Glutamatergic neuron (in vitro differentiated cells): Measurements from ENCODE around the gene INO80C. TPM values are rescaled to one million over a fixed set of nuclear protein-coding genes. Genes with fewer than 3 reads are reported as not detected.

ENCODE experiments used
- DNase-seq: peaks from one replicate; pipeline ENCODE4 v3.0.0; 2022
- H3K27ac Mint-ChIP-seq: one replicate; pipeline ENCODE4 v1.8.0; 2020; ENCODE audit warnings: mild to moderate bottlenecking, mixed read lengths, inconsistent platforms; ENCODE audit not compliant: unreplicated experiment
- H3K27me3 Mint-ChIP-seq: one replicate; pipeline ENCODE4 v1.8.0; 2020; ENCODE audit warnings: mild to moderate bottlenecking, moderate library complexity, mixed read lengths, inconsistent platforms; ENCODE audit not compliant: unreplicated experiment
- H3K36me3 Mint-ChIP-seq: one replicate; pipeline ENCODE4 v1.8.0; 2020; ENCODE audit warnings: mild to moderate bottlenecking, mixed read lengths, inconsistent platforms; ENCODE audit not compliant: unreplicated experiment
- H3K4me1 Mint-ChIP-seq: one replicate; pipeline ENCODE4 v1.8.0; 2020; ENCODE audit warnings: mild to moderate bottlenecking, low read depth, mixed read lengths, inconsistent platforms; ENCODE audit not compliant: unreplicated experiment
- H3K4me3 Mint-ChIP-seq: one replicate; pipeline ENCODE4 v1.8.0; 2020; ENCODE audit warnings: mild to moderate bottlenecking, mixed read lengths, inconsistent platforms; ENCODE audit not compliant: unreplicated experiment
- H3K9me3 Mint-ChIP-seq: one replicate; pipeline ENCODE4 v1.8.0; 2020; ENCODE audit warnings: mild to moderate bottlenecking, moderate library complexity, mixed read lengths, inconsistent platforms; ENCODE audit not compliant: unreplicated experiment
- CTCF ChIP-seq: fragments of 200-600 bp; sonication (generic); IDR thresholded peaks from one replicate; pipeline ENCODE4 v1.5.0; 2021; ENCODE audit not compliant: partially characterized antibody, unreplicated experiment
- total RNA-seq: library from RNA; stranded (reverse); fragmentation: NEBNext Ultra II Directional; extraction: Animal tissue kit (Norgen Biotek cat#: 25700); gene quantifications from one replicate; pipeline ENCODE4 v1.2.1, GENCODE V29; 2021; ENCODE audit not compliant: unreplicated experiment

The INO80C gene
- total RNA-seq, 1 donor from 2014 or later = 38.7 TPM

- Mint-ChIP-seq H3K27me3 (peaks cover 6% of the 10 kb centered on the region), H3K4me1 (peaks cover 18% of the 10 kb centered on the region), H3K27ac (no peak overlapping the region), H3K9me3 (peaks cover 10% of the 10 kb centered on the region), H3K4me3 (no peak overlapping the region), H3K36me3 (no peaks in the 10 kb centered on the region)
- TF ChIP-seq CTCF = no peak
- DNase-seq = no peak
Observed at GRCh38 chr18:35463050-35463449, 34.7 kb downstream of the INO80C start.

- DNase-seq = no peak
- peaks cover 12% of the 10 kb centered on the region for H3K9me3 Mint-ChIP-seq
- no peak overlapping the region for H3K4me3 Mint-ChIP-seq
- no peak overlapping the region for H3K27ac Mint-ChIP-seq
- TF ChIP-seq CTCF = no peak
- no peaks in the 10 kb centered on the region for H3K36me3 Mint-ChIP-seq
- peaks cover 9% of the 10 kb centered on the region for H3K4me1 Mint-ChIP-seq
- peaks cover 6% of the 10 kb centered on the region for H3K27me3 Mint-ChIP-seq
Observed at GRCh38 chr18:35460736-35461161, 37.0 kb downstream of the INO80C start.

- H3K27me3 Mint-ChIP-seq = peaks cover 6% of the 10 kb centered on the region
- no peak overlapping the region for H3K27ac Mint-ChIP-seq
- H3K4me3 Mint-ChIP-seq = no peak overlapping the region
- H3K9me3 Mint-ChIP-seq = peaks cover 12% of the 10 kb centered on the region
- H3K36me3 Mint-ChIP-seq = no peaks in the 10 kb centered on the region
- peaks cover 9% of the 10 kb centered on the region for H3K4me1 Mint-ChIP-seq
- no peak for DNase-seq
- no peak for TF ChIP-seq CTCF
Observed at GRCh38 chr18:35459997-35460396, 37.8 kb downstream of the INO80C start.

- H3K36me3 Mint-ChIP-seq = no peaks in the 10 kb centered on the region
- no peak for TF ChIP-seq CTCF
- peaks cover 9% of the 10 kb centered on the region for H3K4me1 Mint-ChIP-seq
- H3K4me3 Mint-ChIP-seq = no peak overlapping the region
- no peak overlapping the region for H3K27ac Mint-ChIP-seq
- peaks cover 12% of the 10 kb centered on the region for H3K9me3 Mint-ChIP-seq
- no peak for DNase-seq
- H3K27me3 Mint-ChIP-seq = peaks cover 6% of the 10 kb centered on the region
Observed at GRCh38 chr18:35458677-35459441, 38.9 kb downstream of the INO80C start.

GRCh38 chr18:35458271-35458670, 39.5 kb downstream of the INO80C start:
- no peak overlapping the region for H3K4me3 Mint-ChIP-seq
- no peak for TF ChIP-seq CTCF
- peaks cover 9% of the 10 kb centered on the region for H3K4me1 Mint-ChIP-seq

More at GRCh38 chr18:35458271-35458670, 39.5 kb downstream of the INO80C start:
- no peak for DNase-seq
- H3K27me3 Mint-ChIP-seq = peaks cover 6% of the 10 kb centered on the region
- H3K27ac Mint-ChIP-seq = no peak overlapping the region
- peaks cover 12% of the 10 kb centered on the region for H3K9me3 Mint-ChIP-seq
- H3K36me3 Mint-ChIP-seq = no peaks in the 10 kb centered on the region
